NCI-H748 treated with DMSO at 0.1 percent for 48 hours (cell line): Measurements from ENCODE around the gene C1orf52.

Source experiments
- DNase-seq: peaks from one replicate; lab custom pipeline; 2025; lab: John Stamatoyannopoulos, UW

The C1orf52 gene

GRCh38 chr1:85229574-85230097 is 29.8 kb downstream of the C1orf52 start:
- peak; percentile 87 for DNase-seq

DNA sequence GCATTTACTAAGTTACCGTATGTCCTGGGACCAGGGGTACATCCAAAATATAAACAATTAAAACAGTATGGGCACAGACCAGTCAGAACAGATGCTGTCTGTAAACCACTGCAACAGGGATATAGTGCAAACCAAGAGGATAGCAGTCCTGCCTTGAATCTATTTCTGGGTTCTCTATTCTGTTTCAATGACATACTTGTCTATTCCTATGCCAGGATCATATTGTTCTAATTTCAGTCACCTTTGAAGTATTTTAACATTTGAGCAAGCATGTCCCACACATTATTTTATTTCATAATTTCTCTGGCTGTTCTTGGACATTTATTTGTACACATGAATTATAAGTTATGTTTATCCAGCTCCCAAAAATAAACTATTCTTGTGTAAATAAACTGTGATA is 30.5 kb downstream of the C1orf52 start:
- DNase-seq = no peak

- peak; percentile 13 for DNase-seq
These were observed 33.7 kb downstream of the C1orf52 start for GRCh38 chr1:85225624-85226380.

DNA sequence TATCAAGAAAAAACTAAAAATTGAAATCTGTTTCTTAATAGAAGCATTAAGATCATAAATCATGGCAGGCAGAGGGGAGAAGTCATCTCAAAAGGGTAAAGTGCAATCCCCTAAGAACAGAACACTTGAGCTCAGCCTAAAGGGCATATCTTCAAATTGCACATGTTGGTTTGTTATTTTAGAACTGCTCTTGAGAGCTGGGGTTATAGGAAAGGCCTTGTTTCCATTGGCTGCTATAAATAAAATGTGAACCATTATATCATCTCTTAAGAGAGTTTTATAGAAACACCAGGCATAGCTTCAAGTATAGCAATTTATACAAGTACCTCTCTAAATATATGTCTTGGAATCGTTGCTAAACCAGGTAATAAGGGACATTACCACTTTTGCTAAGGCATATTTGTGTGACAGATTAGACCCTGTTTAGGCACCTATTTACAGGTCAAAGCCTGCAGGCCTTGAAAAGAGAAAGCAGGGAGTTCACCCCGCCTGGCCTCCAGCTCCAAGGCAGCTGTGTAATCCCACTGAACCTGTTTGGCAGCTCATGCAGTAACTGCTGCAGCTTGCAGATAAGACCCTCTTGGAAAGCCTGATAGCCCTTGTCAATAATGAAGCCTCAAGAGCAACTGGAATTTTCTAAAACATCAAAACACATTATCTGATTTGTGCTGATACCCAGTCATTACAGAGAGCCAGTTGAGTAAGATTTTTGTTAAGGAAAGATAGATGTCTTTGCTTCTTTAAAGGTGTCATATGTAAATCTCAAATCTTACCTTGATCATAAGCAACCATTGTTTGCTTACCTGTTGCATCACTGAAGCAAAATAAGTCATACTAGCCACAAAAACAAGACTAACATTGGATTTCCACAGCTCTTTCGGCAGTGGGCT is 34.5 kb downstream of the C1orf52 start:
- peak; percentile 87 for DNase-seq

DNA sequence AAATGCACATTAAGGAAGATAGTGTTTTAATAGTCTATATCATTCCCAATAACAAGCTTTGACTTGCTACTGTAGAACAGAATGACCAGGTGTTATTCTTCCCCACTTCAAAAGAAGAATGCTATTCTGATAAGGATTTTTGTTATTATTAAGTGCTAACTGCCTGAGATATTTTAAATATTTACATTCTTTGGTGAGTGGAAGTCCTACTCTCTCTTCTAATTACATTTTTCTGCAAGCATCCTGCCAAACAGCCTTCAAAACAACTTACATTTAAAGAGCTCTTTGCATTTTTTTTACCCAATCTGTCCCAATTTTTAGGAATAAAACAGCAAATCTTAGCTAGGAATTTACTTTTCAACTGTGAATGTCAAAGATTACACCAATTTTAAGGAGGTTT is 35.2 kb downstream of the C1orf52 start:
- DNase-seq = no peak

GRCh38 chr1:85223334-85223733 is 36.1 kb downstream of the C1orf52 start:
- DNase-seq = no peak

DNA sequence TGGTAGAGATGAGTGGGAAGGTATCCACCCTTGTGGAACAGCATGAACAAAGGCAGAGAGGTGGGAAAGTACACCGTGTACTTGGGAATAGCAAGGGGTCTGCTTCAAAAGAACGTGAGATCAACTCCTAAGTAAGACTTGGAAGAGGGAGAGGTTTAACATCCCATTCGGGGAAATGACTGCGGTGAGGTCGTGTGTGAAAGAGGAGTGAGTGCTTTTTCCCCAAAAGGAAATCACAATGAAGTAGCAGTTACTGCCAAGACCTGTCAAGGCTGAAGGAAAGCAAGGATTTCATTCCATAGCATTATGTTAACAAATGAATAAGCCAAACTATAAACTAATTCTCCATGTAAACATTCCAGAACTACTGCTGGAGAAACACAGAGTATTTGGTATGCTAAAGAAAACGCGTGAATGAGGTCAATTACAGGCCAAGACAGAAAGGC is 38.7 kb downstream of the C1orf52 start:
- no peak for DNase-seq

DNA sequence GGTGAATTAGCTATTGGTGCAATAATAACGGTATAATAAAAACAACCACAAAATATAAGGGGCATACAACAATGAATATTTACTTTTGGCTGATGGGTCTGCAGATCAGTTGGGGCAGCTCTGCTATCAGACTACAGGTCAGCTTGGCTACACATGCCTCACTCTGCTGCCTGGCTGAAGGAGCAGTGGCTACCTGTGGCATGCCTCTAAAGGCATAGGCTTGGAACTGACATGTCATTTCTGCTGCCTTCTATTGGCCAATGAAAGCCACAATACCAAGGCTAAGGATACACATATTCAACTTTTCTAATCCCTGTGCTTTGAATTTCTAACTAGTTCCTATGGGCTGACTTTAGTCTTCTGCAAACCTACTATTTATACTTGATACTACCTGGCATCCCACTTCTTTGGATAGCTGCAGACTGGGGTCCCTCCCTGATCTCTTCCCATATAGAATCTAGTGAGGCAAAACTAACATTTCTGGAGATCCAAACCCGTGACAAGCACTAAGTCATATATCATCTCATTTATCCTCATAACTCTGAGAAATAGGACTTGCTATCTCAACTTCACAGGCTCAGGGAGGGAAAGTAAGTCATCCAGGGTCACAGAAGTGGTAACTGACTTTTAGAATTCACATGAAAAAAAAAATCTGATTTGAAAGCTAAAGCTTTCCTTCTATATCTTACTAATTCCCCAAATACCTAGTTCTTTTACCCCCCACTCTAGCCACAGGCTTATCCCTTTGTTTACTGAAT is 39.4 kb downstream of the C1orf52 start:
- DNase-seq = no peak

DNA sequence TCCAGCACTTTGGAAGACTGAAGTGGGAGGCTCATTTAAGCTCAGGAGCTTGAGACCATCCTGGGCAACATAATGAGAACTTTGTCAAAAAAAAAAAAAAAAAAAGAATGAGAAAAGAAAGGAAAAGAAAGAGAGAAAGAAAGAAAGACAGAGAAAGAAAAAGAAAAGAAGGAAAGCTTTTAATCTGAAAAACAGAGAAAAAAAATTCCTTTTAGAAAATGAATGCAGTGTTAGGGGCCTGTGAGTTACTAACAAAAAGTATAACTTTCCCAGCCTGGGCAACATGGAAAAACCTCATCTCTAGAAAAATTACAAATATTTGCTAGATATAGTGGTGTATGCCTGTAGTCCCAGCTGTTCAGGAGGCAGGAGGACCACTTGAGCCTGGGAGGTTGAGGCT is 42.8 kb downstream of the C1orf52 start:
- DNase-seq = no peak

GRCh38 chr1:85214654-85215053 is 44.8 kb downstream of the C1orf52 start:
- no peak for DNase-seq

DNA sequence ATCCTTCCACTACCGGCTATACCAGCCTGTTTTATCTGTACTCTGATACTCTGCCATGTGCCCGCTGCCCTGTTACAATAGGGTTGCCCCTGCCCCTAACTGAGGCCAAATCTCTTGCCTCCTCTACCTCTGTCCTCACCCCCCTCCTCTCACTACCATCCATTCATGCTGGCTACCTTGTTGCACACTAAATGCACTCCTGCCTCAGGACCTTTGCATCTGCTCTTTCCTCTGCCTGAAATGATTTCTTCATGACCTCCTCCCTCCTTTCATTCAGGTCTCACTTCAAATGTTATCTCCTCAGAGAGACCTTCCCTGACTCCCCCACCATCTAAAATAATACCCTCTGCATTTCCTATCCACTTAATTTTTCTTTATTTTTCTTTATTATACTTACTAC is 51.0 kb downstream of the C1orf52 start:
- no peak for DNase-seq

DNA sequence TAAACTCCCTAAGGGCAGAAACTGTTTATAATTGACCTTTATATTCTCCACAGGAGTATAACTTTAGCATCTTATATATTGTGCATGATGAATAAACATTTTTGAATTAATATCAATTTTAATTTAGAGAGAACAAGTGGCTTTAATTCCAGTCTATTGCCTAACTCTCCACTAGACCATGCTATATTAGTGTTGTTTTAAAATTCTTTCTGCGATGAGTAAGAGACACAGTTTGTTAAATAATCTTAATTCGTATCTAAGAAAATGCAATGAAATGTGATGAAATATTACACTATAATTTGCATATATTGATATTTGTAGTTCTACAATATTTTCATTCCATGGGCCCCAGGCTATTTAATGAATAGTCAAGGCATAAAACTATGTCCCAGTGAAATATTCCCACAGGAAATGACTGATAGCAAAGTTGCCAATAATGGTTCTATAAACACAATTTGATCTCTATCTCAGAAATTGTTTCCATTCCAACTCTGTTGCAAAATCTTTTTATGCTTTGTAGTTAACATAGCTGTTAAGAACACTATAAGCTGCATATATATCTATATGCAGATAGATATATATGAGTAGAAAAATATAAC is 55.8 kb downstream of the C1orf52 start:
- no peak for DNase-seq

DNA sequence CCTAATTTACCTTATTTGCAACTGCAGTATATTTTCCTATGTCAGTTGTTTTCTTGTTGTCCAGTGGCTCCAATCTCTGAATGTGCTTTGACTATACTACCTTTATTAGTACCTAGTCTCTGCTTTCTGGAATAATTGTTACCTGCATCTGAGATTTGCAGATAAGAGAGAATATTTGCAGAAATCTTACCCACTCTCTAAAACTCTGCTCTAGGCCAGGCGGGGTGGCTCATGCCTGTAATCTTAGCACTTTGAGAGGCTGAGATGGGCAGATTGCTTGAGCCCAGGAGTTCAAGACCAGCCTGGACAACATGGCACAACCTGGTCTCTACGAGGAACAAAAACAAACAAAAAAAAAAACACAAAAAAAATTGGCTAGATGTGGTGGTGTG is 56.6 kb downstream of the C1orf52 start:
- DNase-seq = no peak

DNA sequence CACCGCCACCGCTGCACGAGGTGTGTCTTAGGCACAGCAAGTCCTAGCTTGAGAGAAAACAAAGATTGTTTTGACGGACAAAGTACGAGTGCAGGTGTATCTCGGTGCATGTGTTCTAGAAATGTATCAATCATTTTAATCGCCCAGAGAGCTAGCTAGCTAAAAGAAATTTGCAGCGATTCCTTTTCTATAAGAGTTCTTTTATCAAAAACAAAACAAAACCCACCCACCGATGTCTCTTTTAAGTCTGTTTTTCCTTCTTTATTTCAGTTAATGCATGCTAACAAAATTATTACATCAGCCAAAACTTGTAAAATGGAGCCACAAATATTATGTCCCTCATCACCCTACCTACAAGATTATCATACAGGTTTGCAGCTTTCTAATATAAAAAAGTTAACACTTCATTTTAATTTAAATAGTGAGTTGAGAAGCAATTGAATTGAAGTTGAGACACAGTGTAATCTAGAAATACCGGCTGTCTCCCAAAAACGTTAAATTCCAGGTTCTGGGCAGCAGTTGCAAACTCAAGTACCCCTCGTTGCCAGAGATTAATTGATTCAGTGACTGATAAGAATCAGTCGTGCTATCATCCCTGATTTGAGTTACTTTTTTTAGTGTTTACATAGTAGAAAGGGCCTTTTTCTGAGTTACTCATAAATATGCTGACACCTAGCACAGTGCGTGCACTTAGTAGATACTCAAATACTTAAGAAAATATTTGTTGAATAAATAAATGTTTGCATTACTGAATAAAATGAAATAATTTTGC is 57.2 kb downstream of the C1orf52 start:
- no peak for DNase-seq

GRCh38 chr1:85201340-85202091 is 57.9 kb downstream of the C1orf52 start:
- no peak for DNase-seq

DNA sequence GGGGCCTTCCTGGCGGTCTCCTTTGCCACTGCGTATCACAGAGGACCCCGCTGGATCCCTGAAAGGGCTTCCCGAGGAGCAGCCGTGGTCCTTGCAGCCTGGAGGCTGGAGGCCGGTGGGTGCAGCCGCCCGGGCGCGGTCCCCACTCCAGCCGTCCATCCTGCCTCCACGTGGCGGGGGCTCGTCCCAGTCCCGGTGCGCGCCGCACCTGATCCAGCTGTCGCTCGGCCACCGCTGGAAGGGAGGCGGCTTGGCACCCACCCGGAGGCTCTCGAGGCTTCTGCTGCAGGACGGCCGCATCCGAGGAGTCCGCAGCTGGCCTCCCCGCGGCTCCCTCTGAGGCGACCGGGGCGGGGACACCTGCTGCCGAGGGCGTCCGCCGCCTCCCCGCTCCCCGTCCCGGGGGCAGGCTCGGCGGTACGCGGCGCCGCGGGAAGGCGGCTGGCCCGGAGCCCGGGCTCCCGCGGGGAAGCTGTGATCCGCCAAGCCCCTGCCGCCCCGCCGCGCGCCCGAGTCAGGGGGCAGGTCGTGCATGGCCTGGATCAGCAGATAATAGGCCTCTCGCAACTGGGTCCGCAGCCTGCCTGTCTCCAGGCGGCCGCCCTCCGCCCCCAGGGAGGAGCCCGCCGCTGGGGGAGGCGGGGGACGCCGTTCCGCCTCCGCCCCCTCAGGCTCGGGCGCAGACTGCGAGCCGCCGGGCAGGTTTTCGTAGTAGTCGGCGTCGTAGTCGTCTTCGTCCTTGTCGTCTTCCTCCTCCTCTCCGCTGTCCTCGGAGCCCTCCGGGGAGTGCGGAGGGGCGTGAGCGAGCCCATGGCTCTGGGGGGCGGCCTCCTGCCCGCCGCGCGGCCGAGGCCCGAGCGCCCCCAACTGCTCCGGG is 58.8 kb downstream of the C1orf52 start, which contains the start of gene SYDE2:
TSS of gene SYDE2 (minus strand) at position 554 of the 877 bp plus-strand sequence. CDS start at position 534, 20 bp downstream.
- peak; percentile 34 for DNase-seq
